GM21786 (cell line): ENCODE measurements around the gene NRCAM.
A peak's percentile ranks its signal among the peaks of the same experiment; 100 is the strongest.

Source experiments
- ATAC-seq: cut with Tn5 transposase; IDR thresholded peaks from one replicate; pipeline ENCODE4 v1.9.1; 2021; ENCODE audit not compliant: unreplicated experiment

The NRCAM gene

GRCh38 chr7:108222236-108222892, 233.9 kb downstream of the NRCAM start:
- ATAC-seq, result no peak

- ATAC-seq, result peak; percentile 56
Measured at GRCh38 chr7:108211382-108212201, 244.6 kb downstream of the NRCAM start.

GRCh38 chr7:108210796-108211195, 245.4 kb downstream of the NRCAM start:
- no peak for ATAC-seq

- no peak for ATAC-seq
Measured at GRCh38 chr7:108205311-108205710, 250.9 kb downstream of the NRCAM start.

- ATAC-seq, result no peak
Measured at GRCh38 chr7:108204281-108204796, 251.9 kb downstream of the NRCAM start.

GRCh38 chr7:108203537-108203936, 252.7 kb downstream of the NRCAM start:
- peak; percentile 79 for ATAC-seq

- no peak for ATAC-seq
Measured at GRCh38 chr7:108202743-108203142, 253.5 kb downstream of the NRCAM start.

GRCh38 chr7:108201766-108202165, 254.5 kb downstream of the NRCAM start:
- no peak for ATAC-seq

- no peak for ATAC-seq
Measured at GRCh38 chr7:108200326-108200725, 255.9 kb downstream of the NRCAM start.

GRCh38 chr7:108197371-108198091, 258.7 kb downstream of the NRCAM start:
- ATAC-seq, result no peak

- no peak for ATAC-seq
Measured at GRCh38 chr7:108196004-108196403, 260.2 kb downstream of the NRCAM start.

- ATAC-seq, result no peak
Measured at GRCh38 chr7:108193594-108194498, 262.4 kb downstream of the NRCAM start.

GRCh38 chr7:108190891-108191290, 265.3 kb downstream of the NRCAM start:
- no peak for ATAC-seq

GRCh38 chr7:108189733-108190388, 266.4 kb downstream of the NRCAM start:
- peak; percentile 91 for ATAC-seq

GRCh38 chr7:108188724-108189123, 267.5 kb downstream of the NRCAM start:
- no peak for ATAC-seq

GRCh38 chr7:108181073-108181985, 274.9 kb downstream of the NRCAM start:
- ATAC-seq, result peak; percentile 54

- no peak for ATAC-seq
Measured at GRCh38 chr7:108178398-108178797, 277.8 kb downstream of the NRCAM start.

GRCh38 chr7:108171164-108171563, 285.1 kb downstream of the NRCAM start:
- no peak for ATAC-seq

- no peak for ATAC-seq
Measured at GRCh38 chr7:108170251-108170650, 286.0 kb downstream of the NRCAM start.
